Fibroblast of villous mesenchyme (primary cell): ENCODE data around the gene EIF4G3. TPM values are rescaled to one million over a fixed set of nuclear protein-coding genes. Genes with fewer than 3 reads are reported as not detected.

Experiments
- DNase-seq: peaks from one replicate; pipeline ENCODE4 v3.0.0-alpha.2; 2010; ENCODE audit warnings: low read depth
- H3K4me3 ChIP-seq: 2 replicates; pipeline ENCODE4 v1.5.1; 2011; ENCODE audit warnings: low read depth, mild to moderate bottlenecking, low read length
- total RNA-seq: library from RNA; depleted of rRNA; stranded (reverse); fragments of >200 nt; gene quantifications from 2 replicates; pipeline ENCODE4 v1.2.3, GENCODE V29; 2012
- TF ChIP-seq, protein P1 (sequence below): IDR thresholded peaks from 2 replicates; pipeline ENCODE4 v1.5.1; 2012; ENCODE audit warnings: low read depth, mild to moderate bottlenecking, low read length; ENCODE audit not compliant: insufficient read depth

Gene EIF4G3
- total RNA-seq, 1 donor, result 66.5 TPM

DNA sequence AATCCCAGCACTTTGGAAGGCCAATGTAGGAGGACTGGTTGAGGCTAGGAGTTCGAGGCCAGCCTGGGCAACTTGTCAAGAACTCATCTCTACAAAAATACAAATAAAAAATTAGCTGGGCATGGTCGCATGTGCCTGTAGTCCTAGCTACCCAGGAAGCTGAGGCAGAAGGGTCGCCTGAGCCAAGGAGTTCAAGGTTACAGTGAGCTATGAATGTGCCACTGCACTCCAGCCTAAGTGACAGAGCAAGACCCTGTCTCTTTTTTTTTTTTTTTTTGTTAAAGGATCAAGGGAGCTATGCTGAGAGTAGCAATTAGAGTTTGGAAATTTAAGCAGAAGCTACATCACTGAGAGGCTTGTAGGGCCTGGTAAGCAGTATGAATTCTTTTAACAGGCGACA, 70.9 kb downstream of the EIF4G3 start:
- no peak overlapping the region for H3K4me3 ChIP-seq
- no peak for DNase-seq
- TF ChIP-seq, protein P1, sequence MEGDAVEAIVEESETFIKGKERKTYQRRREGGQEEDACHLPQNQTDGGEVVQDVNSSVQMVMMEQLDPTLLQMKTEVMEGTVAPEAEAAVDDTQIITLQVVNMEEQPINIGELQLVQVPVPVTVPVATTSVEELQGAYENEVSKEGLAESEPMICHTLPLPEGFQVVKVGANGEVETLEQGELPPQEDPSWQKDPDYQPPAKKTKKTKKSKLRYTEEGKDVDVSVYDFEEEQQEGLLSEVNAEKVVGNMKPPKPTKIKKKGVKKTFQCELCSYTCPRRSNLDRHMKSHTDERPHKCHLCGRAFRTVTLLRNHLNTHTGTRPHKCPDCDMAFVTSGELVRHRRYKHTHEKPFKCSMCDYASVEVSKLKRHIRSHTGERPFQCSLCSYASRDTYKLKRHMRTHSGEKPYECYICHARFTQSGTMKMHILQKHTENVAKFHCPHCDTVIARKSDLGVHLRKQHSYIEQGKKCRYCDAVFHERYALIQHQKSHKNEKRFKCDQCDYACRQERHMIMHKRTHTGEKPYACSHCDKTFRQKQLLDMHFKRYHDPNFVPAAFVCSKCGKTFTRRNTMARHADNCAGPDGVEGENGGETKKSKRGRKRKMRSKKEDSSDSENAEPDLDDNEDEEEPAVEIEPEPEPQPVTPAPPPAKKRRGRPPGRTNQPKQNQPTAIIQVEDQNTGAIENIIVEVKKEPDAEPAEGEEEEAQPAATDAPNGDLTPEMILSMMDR, result no peak

- DNase-seq, result no peak
- TF ChIP-seq, protein P1, result no peak
- no peak overlapping the region for H3K4me3 ChIP-seq
Measured at GRCh38 chr1:21104683-21105082, 72.0 kb downstream of the EIF4G3 start.

GRCh38 chr1:21100481-21100921, 76.2 kb downstream of the EIF4G3 start:
- peak; percentile 87 for DNase-seq
- H3K4me3 ChIP-seq, result no peak overlapping the region
- TF ChIP-seq, protein P1, result no peak

DNA sequence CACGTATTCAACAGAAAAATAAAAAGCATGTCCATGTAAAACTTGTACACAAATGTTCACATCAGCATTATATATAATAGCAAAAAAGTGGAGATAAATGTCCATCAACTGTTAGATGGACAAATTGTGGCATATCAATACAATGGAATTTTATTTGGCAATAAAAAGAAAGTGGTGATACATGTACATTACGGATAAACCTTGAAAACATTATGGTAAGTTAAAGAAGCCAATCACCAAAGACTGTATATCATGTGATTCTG, 76.9 kb downstream of the EIF4G3 start:
- TF ChIP-seq, protein P1, result no peak
- H3K4me3 ChIP-seq, result no peak overlapping the region
- DNase-seq, result no peak

GRCh38 chr1:21099034-21099868, 77.4 kb downstream of the EIF4G3 start:
- DNase-seq, result peak; percentile 53

DNA sequence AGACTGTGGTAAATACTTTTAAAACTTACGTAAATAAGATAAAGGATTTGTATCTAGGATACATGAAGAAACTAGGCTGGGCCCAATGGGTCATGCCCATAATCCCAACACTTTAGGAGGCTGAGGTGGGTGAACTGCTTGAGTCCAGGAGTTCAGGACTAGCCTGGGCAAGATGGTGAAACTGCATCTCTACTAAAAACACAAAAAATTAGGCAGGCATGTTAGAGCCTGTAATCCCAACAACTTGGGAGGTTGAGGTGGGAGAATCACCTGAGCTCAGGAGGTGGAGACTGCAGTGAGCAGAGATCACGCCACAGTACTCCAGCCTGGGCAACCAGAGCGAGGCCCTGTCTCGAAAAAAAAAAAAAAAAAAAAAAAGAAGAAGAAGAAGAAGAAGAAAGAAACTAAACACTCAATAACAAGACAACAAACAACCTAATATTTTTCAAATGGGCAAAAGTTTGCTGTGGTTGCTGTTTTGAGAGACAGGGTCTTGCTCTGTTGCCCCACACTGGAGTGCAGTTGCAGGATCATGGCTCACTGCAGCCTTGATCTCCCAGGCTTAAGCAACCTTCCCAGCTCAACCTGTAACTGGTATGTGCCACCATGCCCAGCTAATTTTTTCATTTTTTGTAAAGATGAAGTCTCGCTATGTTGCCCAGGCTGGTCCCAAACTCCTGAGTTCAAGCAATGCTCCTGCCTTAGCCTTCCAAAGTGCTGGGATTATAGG, 78.3 kb downstream of the EIF4G3 start:
- H3K4me3 ChIP-seq, result no peak overlapping the region
- DNase-seq, result no peak
- TF ChIP-seq, protein P1, result no peak

More at GRCh38 chr1:21099034-21099868, 77.4 kb downstream of the EIF4G3 start:
- no peak overlapping the region for H3K4me3 ChIP-seq
- TF ChIP-seq, protein P1, result no peak

DNA sequence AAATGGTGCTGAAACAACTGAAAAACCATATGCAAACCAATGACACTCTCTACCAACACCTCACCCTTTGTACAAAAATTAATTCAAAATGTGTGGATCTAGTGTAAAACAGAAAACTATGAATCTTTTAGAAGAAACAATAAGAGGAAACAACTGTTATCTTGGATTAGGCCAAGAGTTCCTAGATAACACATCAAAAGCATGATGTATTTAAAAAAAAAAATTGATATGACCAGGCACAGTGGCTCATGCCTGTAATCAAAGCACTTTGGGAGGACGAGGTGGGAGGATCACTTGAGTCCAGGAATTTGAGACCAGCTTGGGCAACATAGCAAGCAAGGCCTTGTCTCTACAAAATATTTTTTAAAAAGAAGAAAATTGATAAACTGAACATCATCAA, 79.0 kb downstream of the EIF4G3 start:
- no peak overlapping the region for H3K4me3 ChIP-seq
- no peak for DNase-seq
- TF ChIP-seq, protein P1, result no peak
